Thyroid gland (tissue), 4 donors: ENCODE measurements around the gene VWCE. TPM values are rescaled to one million over a fixed set of nuclear protein-coding genes. Genes with fewer than 3 reads are reported as not detected.
A peak's percentile ranks its signal among the peaks of the same experiment; 100 is the strongest.

Experiments used
- DNase-seq, 2 donors: peaks; one replicate each; pipeline ENCODE4 v3.0.0-alpha.2; 2019
- H3K27ac ChIP-seq, 3 donors: fragments of 200-600 bp; sonication (generic); 1 replicate in 2 of 3; 2 replicates in 1 of 3; pipeline ENCODE4 v1.5.1; 2016 to 2019; ENCODE audit warnings: mild to moderate bottlenecking in 1 of 3, moderate library complexity in 1 of 3
- H3K27me3 ChIP-seq: fragments of 200-600 bp; sonication (generic); one replicate; pipeline ENCODE4 v1.5.1; 2019
- H3K36me3 ChIP-seq, 2 donors: fragments of 200-600 bp; sonication (generic); one replicate each; pipeline ENCODE4 v1.5.1; 2016 to 2019
- H3K4me1 ChIP-seq, 2 donors: fragments of 200-600 bp; sonication (generic); one replicate each; pipeline ENCODE4 v1.5.1; 2017 to 2019
- H3K4me3 ChIP-seq, 3 donors: fragments of 200-600 bp; sonication (generic); replicated peaks in 1 of 3; 1 replicate in 2 of 3; 2 replicates in 1 of 3; pipeline ENCODE4 v1.5.1; 2016; ENCODE audit warnings: mild to moderate bottlenecking in 1 of 3
- H3K9me3 ChIP-seq: fragments of 200-600 bp; sonication (generic); one replicate; pipeline ENCODE4 v1.5.1; 2017
- CTCF ChIP-seq, 6 experiments: fragments of 200-600 bp in 3 of 6; fragments of 450-650 bp in 3 of 6; sonication (generic) in 3 of 6; IDR thresholded peaks; one replicate each; pipeline ENCODE4 v1.5.1; 2016 to 2019; ENCODE audit warnings: antibody characterized with exemption in 6 of 6, mild to moderate bottlenecking in 2 of 6, inconsistent platforms in 1 of 6, moderate library complexity in 1 of 6
- POLR2A ChIP-seq, 2 donors: fragments of 450-650 bp; IDR thresholded peaks; one replicate each; pipeline ENCODE4 v1.6.1; 2017; ENCODE audit warnings: antibody characterized with exemption in 2 of 2, mild to moderate bottlenecking in 2 of 2, moderate library complexity in 1 of 2
- WGBS, 2 donors: methylation state at CpG; one replicate each; pipeline ENCODE4 v1.1.5; 2017; 5-methylcytosine and 5-hydroxymethylcytosine counted together
- intact Hi-C: fragments of 100-400 bp; cut with DNase I; formaldehyde crosslinking; loops from one replicate; pipeline ENCODE4 v1.15.1; 2023
- total RNA-seq, 4 donors: library from RNA; depleted of rRNA; stranded (reverse); fragments of >200 nt; gene quantifications; one replicate each; pipeline ENCODE4 v1.2.3, GENCODE V29; 2016

VWCE gene
- total RNA-seq, 4 donors from 2014 or later = 0.54 to 2.5 (median 1.0) TPM

GRCh38 chr11:61336171-61336935 is 41.2 kb upstream of the VWCE start:
- DNase-seq = peak; percentile 80 to 85
- peaks cover 14 to 24% of the 10 kb centered on the region in 2 donors for H3K4me1 ChIP-seq
- peak overlapping the region; percentile 10 to 62 (median 56) for H3K27ac ChIP-seq
- no peaks in the 10 kb centered on the region for H3K27me3 ChIP-seq
- TF ChIP-seq POLR2A (IDR thresholded peaks at IDR 0.05) = no peak
- peak; percentile 89 to 98 (median 96) for TF ChIP-seq CTCF (IDR thresholded peaks at IDR 0.05)
- H3K36me3 ChIP-seq = no peaks in the 10 kb centered on the region
- intact Hi-C loops = loop anchor here (10.0 kb wide), 1 partner anchor 82 kb away; no protein-coding TSS in a partner anchor
- no peaks in the 10 kb centered on the region for H3K9me3 ChIP-seq
- H3K4me3 ChIP-seq = no peak overlapping the region
- WGBS, 2 donors = 38 to 58% methylated on average over 4 to 7 of the region's 8 CpGs

- intact Hi-C loops = loop anchor here (10.0 kb wide), 1 partner anchor 81 kb away; no protein-coding TSS in a partner anchor
- Histone ChIP-seq H3K4me3 (no peak overlapping the region), H3K27ac (peak overlapping the region in 1 of 3 donors; percentile 10), H3K4me1 (peaks cover 18 to 32% of the 10 kb centered on the region in 2 donors), H3K9me3 (no peaks in the 10 kb centered on the region), H3K36me3 (no peaks in the 10 kb centered on the region), H3K27me3 (no peaks in the 10 kb centered on the region)
- TF ChIP-seq POLR2A (IDR thresholded peaks at IDR 0.05) (no peak), CTCF (IDR thresholded peaks at IDR 0.05) (no peak)
- 46 to 75% methylated on average over 1 of the region's 1 CpG for WGBS, 2 donors
- no peak for DNase-seq
These were observed 40.2 kb upstream of the VWCE start for GRCh38 chr11:61335355-61335710.

GRCh38 chr11:61334434-61335354 is 39.6 kb upstream of the VWCE start:
- TF ChIP-seq POLR2A (IDR thresholded peaks at IDR 0.05) (no peak), CTCF (IDR thresholded peaks at IDR 0.05) (no peak)

GRCh38 chr11:61333550-61334433 is 38.7 kb upstream of the VWCE start:
- Histone ChIP-seq H3K27me3 (no peaks in the 10 kb centered on the region), H3K36me3 (peaks cover 0 to 8% of the 10 kb centered on the region in 2 donors), H3K4me3 (peak overlapping the region; percentile 93 to 99 (median 95)), H3K27ac (peak overlapping the region; percentile 66 to 87 (median 79)), H3K9me3 (no peaks in the 10 kb centered on the region), H3K4me1 (peaks cover 18 to 32% of the 10 kb centered on the region in 2 donors)
- DNase-seq = no peak
- WGBS, 2 donors = 28 to 33% methylated on average over 19 of the region's 19 CpGs
- no peak for TF ChIP-seq POLR2A (IDR thresholded peaks at IDR 0.05)
- TF ChIP-seq CTCF (IDR thresholded peaks at IDR 0.05) = no peak
- intact Hi-C loops = loop anchor here (10.0 kb wide), 1 partner anchor 79 kb away; no protein-coding TSS in a partner anchor

More at GRCh38 chr11:61334434-61335354, 39.6 kb upstream of the VWCE start:
- Histone ChIP-seq H3K27me3 (no peaks in the 10 kb centered on the region), H3K4me1 (peaks cover 18 to 32% of the 10 kb centered on the region in 2 donors), H3K27ac (no peak overlapping the region), H3K4me3 (no peak overlapping the region), H3K9me3 (no peaks in the 10 kb centered on the region), H3K36me3 (no peaks in the 10 kb centered on the region)
- WGBS, 2 donors = 88 to 91% methylated on average over 15 to 16 of the region's 16 CpGs
- intact Hi-C loops = loop anchor here (10.0 kb wide), 1 partner anchor 80 kb away; no protein-coding TSS in a partner anchor
- no peak for DNase-seq
